Forelimb muscle (tissue), 1 donor: ENCODE results near the gene SPATA13. TPM values are rescaled to one million over a fixed set of nuclear protein-coding genes. Genes with fewer than 3 reads are reported as not detected.

Source experiments
- DNase-seq: peaks from one replicate; pipeline ENCODE4 v3.0.0-alpha.2; 2013; ENCODE audit warnings: low read depth
- polyA plus RNA-seq: library from polyadenylated mRNA; unstranded; fragments of 120-200 nt; gene quantifications from one replicate; pipeline ENCODE4 v1.2.1, GENCODE V29; 2013; ENCODE audit not compliant: insufficient read length

Gene SPATA13
- polyA plus RNA-seq, 1 donor: 3.4 TPM

DNA sequence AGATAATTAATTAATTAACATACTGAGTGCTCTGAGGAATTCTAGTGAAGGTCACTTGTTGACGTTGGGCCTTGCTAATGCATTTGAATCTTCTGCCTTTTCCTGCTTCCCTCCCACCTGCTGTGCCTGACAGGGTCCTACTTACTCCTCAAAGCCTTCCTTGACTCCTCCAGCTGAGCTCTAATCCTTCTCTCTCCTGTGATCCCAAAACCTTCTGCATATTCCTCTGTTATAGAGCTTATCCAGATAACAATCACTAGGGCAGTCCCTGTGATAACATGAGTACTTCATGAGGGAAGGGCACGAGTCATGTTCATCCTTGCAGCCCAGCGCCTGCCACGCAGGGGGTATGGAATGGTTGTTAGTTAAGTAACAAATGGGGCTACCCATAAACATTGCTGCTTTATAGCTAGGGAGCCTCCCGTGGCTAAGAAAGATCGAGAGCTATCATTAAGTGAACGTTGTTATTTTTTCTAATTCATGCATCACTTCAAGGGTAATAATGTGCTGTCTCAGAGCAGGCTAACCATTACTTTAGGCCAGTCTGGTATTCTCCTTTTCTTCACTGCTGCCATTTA, 19.1 kb upstream of the SPATA13 start:
- no peak for DNase-seq

DNA sequence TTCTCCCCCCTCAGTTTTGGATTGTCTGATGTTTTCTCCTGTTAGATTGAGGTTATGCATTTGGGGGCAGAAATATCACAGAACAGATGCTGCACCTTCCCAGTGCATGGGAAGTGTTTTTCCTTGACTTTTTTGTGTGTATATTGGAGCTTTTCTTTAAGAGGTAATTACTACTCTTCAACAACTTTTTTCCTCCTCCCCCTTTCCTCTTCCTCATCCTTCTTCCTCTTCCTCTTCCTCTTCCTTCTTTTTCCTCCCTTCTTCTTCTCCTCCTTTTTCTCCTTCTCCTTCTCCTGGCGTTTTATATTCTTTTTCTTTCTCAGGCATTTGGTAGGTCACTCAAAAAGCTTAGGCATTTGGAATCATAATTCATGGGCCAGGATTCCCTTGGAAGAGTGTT, 18.1 kb upstream of the SPATA13 start:
- no peak for DNase-seq

DNA sequence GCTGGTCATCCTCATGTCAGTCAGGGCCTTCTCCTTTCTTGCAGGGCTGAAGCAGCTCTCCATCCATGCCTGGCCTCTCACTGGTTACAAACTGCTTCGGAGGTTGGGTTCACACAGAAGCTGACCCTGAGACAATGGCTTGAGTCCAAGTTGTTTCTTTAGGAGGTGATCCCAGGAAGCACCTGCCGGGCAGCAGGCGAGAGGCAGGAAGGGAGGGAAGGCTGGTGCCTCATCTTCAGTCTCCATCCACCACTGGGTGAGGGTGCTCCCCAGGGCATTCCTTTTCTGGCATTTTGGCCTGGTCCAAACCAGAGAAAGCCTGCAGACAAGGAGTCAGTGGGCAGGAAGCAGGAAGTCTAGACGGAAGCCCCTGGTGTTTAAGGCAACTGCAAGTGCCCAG, 17.6 kb upstream of the SPATA13 start:
- DNase-seq: no peak

DNA sequence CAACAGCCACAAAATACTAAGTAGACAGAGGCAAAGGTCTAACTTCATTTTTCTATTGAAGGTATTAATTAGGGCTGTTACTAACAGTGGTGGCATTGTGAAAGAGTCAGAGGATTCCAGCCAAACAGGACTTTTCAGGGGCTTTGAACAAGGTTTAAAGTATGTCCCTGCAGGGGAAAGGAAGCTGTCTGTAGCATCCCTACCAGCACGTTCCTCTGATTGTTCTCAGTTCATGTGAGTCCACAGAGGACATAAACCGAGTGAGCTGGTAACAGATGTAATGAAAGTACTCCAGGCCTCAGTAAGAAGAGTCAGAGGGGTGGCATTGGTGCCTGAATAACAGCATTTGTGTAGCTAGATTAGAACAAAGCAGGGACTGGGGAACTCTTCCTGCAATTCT, 15.3 kb upstream of the SPATA13 start:
- DNase-seq: no peak

DNA sequence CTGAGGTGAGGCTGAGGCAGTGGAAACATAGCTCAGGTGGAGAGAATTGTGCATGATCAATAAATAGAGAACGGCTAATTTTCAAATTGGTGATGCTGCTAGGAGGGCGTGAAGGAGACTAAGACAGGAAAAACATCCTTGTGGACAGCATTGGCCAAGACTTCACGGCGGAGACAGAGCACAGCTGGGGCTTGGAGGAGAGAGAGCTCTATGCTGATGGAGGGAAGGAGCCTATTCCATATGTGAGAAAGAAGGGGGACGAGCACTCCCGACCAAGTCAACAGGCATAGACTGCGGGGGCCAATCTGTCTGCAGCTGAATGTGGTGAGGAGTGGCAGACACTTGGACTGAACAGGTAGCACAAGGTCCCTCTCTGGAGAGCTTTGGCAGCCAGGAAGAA, 14.8 kb upstream of the SPATA13 start:
- no peak for DNase-seq

DNA sequence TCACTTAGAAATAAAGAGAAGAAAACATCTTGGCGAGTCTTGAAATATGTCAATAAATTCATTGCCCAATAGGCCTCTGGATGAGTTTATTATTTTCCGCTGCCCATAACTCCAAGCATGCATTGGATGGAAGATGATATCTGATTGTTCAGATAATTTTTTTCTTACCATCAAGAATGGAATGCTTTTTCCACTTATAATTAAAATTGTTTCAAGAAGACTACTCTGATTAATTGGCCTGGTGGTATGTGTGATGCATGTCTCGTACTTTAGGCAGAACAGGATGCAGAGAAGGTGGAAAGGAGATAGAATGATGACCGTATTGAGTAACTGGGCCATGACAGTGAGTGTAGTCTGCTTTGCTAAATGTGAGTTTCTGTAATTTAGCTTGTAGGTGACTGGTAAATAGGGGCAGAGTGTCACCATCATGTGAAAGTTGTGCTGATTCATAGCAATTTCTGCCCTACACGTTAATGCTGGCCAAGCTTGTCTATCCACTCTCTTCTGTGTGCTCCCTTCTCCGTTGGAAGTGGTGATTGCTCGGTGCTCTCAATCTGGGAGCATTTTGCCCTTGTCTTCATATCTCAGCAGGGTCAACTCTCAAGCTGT, 13.5 kb upstream of the SPATA13 start:
- DNase-seq: no peak

DNA sequence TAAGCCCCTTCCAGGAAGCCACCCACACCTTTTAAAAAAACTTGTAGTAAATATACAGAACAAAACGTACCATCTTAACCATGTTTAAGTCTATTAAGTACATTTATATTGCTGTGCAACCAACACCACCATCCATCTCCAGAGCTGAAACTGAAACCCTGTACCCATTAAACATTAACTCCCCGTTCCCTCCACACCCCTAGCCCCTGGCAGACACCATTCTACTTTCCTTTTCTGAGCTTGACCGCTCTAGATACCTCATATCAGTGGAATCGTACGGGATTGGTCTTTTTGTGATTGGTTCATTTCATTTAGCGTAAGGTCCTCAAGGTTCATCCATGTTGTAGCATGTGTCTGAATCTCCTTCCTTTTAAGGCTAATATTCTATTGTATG, 13.0 kb upstream of the SPATA13 start:
- DNase-seq: no peak

DNA sequence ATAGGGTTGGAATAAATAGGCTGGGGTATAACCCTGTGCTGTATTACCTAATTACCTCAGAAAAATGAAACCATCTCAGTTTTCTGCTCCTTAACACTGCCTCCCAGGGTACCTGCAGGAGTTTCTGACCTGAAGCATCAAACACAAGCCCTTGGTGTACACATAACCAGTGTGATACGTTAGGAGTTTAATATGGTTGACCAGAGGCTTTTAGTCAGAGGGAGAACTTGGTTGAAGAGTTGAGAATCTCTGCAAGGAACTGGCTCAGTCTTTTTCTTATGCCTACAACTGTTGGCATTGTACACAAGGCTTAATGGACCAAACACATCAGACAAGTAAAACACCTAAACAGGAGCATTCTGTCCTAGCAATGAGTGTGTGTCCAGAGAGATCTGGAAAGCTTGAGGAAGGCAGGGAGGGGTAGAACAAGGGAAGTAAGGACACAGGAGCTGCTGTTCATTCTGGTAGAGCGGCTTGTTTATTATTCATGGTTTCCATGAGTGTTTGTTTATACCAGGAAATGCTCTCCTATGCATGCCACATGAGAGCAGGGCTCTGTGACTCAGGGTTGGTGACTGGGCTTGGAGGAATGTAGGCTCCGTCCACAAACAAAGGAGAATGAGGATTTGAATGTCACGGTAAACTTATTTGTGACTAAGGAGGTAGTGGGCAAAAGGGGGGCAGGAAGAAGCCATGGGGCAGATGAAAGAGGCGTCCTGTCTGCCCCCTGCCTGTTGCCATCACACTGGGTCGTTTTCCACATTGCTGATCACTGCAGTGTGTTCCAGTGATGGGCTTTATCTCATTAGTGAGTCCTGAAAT, 11.9 kb upstream of the SPATA13 start:
- no peak for DNase-seq

DNA sequence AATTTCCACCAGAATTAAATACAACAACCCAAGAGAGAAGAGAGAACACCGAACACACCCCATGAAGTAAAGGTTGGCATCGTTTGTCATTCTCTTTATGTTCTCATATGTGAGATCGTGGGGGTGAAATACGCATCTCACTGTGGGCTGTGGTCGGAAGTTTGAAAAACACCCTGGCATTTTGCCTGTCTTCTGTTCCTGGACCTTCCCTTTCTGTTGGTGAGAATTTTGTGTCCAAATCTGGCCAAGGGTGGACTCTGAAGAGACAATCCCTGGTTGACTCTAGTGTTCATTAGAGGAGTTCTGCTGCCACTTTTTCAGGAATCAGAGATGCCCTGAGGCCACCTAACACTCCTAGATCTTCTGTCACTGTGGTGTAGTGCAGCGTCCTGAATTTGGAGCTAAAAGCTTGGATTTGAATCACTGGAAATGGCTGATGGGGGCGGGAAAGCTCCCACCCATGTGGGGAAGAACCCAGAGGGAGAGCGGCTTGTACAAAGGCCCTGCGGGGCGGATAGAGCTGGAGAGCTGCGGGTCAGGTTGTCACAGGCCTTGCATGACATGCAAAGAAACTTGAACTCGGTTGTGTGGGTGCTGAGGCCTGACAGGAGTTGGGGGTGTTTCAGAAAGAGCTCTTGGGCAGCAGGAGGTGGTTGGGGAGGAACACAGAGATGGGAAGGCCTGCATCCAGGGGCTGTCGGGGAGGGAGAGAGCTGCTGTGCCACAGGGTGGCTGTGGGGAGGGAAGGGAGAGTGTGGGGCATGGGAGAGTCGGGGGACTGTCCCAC, 11.1 kb upstream of the SPATA13 start:
- DNase-seq: no peak

DNA sequence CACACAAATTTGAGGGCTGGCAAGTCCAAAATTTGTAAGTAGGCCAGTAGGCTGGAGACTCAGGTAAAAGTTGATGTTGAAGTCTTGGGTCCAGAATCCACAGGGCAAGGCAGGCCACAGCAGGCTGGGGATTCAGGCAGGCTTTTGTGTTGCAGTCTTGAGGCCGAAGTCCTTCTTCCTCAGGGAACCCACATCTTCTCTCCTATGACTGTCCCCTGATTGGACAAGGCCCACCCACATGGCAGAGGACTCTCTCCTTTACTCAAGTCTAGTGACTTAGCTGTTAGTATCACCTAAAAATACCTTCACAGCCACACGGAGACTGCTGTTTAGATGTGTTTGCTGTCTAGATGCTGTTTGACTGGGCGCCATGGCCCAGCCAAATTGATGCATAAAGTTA, 9.9 kb upstream of the SPATA13 start:
- no peak for DNase-seq

DNA sequence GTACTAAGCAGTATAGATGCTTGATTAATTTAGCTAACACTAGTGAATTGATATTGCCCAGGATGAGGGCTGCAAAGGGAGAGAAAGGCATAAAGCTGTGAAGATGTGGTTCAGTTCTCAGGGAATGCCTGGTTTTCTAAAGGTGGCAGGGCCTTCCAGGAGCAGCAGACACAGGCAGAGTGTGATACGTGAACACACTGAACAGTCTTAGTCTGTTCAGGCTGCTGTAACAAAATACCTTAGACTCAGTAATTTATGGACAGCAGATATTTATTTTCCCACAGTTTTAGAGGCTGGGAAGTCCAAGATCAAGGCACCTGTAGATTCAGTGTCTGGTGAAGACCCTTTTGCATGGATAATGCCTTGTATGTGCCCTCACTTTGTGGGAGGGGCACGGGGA, 8.7 kb upstream of the SPATA13 start:
- DNase-seq: no peak

DNA sequence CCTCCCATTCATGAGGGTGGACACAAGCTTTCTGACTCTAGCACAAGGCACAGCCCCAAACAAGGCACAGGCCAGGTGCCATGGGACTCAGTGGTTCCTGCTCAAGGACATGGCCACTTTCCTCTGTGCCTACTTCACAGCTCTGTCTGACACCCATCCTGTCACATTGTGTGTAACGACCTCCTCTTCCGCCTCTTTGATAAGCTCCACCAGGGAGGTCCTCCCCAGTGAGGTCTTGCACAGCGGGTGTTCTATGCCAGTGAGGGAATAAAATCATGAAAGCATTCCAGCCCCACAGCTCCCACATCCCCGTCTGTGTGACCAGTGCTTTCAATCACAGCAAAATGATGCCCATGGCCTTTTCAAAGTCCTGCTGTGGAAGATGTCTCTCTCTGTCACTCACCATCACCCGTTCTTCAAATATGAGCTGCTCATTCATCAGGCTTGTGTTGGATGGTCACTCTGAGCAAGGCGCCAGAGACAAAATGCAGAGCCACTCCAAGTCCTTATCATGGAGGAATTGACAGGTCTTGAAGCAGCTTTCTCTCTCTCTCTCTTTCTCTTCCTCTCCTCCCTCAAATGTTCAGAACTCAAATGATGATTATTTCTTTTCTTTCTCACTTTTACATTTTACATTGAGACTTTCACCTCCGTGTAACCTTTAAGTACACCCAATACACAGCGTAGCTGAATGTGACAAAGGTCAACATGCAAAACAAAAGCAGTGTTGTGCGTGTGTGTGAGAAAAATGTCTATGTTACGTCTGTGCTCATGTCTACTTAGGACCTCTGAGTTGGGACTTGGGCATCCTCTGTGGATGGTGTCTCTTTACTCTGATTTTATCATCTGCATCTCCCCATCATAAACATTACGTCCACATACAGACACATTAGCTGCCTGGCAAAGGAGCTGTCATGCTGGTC, 8.0 kb upstream of the SPATA13 start:
- no peak for DNase-seq

DNA sequence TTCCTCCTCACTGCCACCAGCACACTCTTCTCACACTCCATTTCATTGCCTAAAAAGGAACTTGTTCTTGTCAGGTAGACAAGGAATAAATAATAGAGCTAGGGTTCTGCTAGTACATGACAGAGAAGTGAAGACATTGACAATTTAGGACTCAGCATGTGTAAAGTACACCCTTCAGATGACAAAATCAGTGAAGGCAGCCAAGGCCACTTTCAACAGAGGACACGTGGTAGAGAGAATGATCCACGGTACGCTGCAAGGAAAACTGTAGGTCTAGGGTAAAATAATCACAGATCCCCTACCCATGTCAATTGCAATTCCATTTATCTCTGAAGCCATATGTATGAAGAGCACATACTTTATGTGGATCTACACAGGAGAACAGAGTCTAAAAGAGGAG, 7.2 kb upstream of the SPATA13 start:
- DNase-seq: no peak

DNA sequence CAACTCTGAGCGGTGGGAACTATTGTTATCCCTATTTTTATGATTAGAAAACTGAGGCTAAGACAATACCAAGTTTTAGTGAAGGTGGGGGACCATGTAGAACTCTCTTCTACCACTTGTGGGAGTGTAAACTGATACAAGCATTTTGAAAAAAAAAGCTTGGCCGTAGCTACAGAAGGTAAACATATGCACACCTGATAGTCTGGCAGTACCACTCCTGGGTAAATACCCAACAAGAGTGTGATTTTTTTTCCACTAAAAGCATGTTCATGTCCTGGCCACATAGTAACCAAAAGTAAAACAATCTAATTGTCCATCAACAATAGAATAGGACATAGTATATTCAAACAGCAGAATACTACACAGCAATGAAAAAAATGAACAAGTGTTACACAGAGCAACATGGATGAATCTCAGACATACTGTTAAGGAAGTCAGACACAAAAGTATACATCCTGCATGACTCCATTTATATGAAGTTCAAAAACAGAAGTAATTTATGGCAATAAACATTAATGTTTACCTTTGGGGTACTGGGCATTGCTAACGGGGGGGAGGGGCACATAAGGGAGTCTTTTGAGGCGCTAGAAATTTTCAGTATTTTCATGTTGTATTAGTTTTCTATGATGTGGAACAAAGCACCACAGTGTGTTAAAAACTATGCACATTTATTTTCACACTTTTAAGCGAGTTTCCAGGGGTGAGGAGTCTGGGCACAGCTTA, 6.4 kb upstream of the SPATA13 start:
- no peak for DNase-seq

DNA sequence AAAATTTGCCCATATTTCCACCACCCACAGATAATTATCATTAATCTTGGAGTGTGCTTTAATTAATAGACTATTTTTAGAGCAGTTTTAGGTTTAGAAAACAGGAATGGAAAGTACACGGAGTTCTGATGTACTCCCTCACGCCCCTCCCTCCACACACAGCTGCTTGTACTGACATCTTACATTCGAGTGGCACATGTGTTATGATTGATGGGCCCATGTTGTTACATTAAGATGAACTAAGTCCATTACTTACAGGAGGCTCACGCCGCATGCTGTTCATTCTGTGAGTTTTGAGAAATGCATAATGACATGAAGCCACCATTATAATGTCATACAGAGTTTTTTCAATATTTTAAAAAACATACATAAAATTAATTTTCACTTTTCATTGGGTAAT, 1.2 kb upstream of the SPATA13 start:
- no peak for DNase-seq

DNA sequence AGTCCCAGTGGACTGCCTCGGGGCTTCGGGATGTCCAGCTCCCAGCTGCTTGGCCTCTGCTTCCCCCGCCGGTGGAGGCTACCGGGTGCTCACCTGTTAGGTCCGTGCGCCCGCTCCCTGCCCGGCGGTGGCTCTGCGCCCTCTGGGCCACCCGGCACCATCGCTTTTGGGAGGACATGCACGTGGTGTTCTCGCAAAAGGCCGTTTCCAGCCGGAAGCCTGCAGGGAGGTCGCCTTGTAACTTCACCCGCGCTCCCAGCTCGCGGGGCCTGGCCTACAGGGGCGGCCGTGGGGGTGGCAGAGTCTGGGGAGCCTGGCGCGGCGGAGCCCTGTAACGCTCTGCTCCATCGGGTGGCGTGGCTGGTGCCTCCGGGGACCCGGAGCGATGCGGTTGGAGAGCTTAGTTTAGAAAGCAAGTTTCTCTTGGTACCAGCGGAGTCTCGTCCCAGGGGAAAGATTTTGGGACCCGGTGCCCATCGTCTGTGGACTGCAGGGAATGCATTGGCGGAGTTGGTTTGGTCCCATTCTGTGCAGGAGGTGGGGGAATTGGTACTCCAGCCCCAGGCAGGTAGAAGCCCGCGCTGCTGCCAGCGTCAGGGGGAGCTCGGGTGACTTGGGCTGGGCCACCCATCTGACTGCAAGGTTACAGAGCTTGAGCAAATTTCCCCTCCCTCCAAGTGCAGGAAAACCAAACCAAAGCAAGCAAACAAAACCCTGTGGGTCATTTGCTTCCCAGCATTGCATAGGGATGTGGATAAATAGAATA, 673 bp downstream of the SPATA13 start:
- DNase-seq: no peak

DNA sequence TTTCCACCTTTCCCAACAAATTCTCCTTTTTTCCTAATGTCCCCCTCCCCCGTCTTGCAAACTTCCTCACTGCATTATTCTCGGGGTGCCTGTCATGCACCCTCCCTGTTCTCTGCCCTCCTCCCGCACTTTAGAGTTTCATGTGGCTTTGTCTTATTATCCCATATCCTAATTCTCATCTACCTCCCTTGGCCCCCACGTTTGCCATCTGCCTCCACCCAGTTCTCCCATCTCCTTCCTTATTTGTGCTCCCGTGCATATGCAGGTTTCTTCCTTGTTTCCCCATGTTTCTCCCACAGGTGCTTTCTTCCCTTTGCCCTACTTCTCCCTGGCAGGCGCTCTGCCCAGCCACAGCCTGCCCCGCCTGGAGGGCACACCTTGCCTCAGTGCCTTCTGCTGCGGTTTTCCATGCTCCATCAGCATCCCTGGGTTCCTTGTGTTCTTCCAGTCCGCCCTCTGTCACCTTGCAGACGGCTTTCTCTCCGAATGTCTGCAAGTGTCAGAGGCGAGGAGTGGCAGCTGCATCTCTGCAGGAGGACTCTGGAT, 1.5 kb downstream of the SPATA13 start:
- DNase-seq: no peak

DNA sequence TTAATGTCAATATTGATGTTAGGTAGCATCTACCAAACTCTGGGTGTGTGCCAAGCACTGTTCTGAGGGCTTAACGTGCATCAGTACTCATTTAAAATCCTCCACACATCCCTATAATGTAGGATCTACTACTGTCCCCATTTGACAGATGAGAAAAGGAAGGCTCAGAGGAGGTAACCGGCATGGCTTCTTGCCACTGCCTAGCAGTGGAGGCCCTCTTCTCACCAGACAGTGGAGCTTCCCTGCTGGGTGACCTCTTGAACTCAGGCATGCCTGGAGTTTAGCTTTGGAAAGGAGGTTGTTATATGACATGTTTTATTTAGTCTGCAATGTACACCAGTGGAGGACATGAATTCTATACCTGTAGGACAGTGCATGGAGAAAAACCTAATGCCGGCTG, 2.1 kb downstream of the SPATA13 start:
- no peak for DNase-seq

DNA sequence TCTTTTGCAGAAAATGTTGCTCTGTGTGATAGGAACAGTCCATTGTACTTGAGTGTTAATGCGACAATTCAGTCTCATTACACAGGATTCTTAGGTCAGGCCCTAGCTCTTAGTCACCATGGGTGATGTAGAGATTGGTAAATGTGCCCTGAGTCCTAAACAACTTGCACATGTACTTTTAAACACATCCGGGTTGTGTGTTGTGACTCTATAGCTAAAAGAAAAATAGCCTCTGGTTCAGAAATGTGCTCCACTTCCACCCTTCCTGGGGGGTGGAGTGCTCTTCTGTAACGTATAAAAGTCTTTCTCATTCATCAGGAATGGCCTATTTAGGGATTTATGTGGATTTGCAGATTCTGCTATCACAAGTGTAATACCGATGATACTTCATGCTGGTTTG, 5.2 kb downstream of the SPATA13 start:
- no peak for DNase-seq

DNA sequence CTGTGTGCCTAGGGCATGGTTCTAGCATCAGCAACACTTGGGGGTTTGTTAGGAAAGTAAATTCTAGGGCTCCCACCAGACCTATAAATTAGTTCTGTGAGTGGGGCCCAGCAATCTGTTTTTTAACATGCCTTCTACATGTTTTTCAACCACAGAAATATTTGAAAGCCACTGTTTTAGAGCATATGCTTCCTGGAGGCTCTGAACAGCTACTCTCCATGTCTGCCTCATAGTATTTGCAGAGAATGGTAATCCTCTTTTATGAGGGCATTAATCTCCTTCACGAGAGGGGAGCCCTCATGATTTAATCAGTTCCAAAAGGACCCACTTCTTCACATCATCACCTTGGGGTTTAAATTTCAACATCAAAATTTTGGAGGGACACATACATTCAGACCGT, 6.0 kb downstream of the SPATA13 start:
- DNase-seq: no peak
